H1 (cell line): ENCODE measurements around the gene SLAIN2. TPM values are rescaled to one million over a fixed set of nuclear protein-coding genes. Genes with fewer than 3 reads are reported as not detected.

Experiments used
- CTCF ChIA-PET: fragments of 300-600 bp; sonication (Branson Sonifier 250); formaldehyde crosslinking; loops from one replicate; lab custom pipeline; 2021; ENCODE audit not compliant: partially characterized antibody; lab: Charles Lee
- POLR2A ChIA-PET: fragments of 300-600 bp; sonication (Branson Sonifier 250); formaldehyde crosslinking; loops from one replicate; lab custom pipeline; 2021; ENCODE audit warnings: inconsistent platforms; ENCODE audit not compliant: partially characterized antibody; lab: Charles Lee
- DNase-seq, 2 experiments: peaks; one replicate each; pipeline versions ENCODE4 v3.0.0 to v3.0.0-alpha.2; 2010 to 2022; ENCODE audit warnings: low spot score in 2 of 2, low read depth in 1 of 2, mixed read lengths in 1 of 2
- FAIRE-seq: peaks from 2 replicates; lab custom pipeline; 2011; peaks lifted over from hg19 to GRCh38; lab: Jason Lieb, UNC
- H2AFZ ChIP-seq: 2 replicates; pipeline ENCODE4 v1.8.1; 2012; ENCODE audit warnings: low read length, inconsistent platforms
- H2AK5ac ChIP-seq: 2 replicates; pipeline ENCODE4 v1.6.1; 2013; ENCODE audit warnings: low read depth, low read length
- H2BK120ac ChIP-seq: replicated peaks from 2 replicates; pipeline ENCODE3; 2013; ENCODE audit warnings: low read depth, low read length, inconsistent platforms
- H2BK12ac ChIP-seq: 2 replicates; pipeline ENCODE4 v1.6.1; 2013; ENCODE audit warnings: low read depth, low read length
- H2BK15ac ChIP-seq: 2 replicates; pipeline ENCODE4 v1.6.1; 2013; ENCODE audit warnings: low read length
- H2BK20ac ChIP-seq: 2 replicates; pipeline ENCODE4 v1.6.1; 2013; ENCODE audit warnings: low read length
- H2BK5ac ChIP-seq: 2 replicates; pipeline ENCODE4 v1.6.1; 2013; ENCODE audit warnings: low read depth, low read length
- H3K14ac ChIP-seq: 2 replicates; pipeline ENCODE4 v1.6.1; 2013; ENCODE audit warnings: inconsistent platforms; ENCODE audit not compliant: insufficient read length
- H3K18ac ChIP-seq: 2 replicates; pipeline ENCODE4 v1.6.1; 2013; ENCODE audit warnings: low read length; ENCODE audit errors: extremely low read depth
- H3K23ac ChIP-seq: 2 replicates; pipeline ENCODE4 v1.6.1; 2013; ENCODE audit warnings: inconsistent platforms; ENCODE audit not compliant: insufficient read length
- H3K23me2 ChIP-seq: 2 replicates; pipeline ENCODE4 v1.6.1; 2013; ENCODE audit warnings: low read depth, low read length
- H3K27ac ChIP-seq: 2 replicates; pipeline ENCODE4 v1.6.1; 2011; ENCODE audit warnings: low read depth, low read length, inconsistent platforms
- H3K27me3 ChIP-seq, 4 experiments: replicated peaks in 1 of 4; 1 replicate in 1 of 4; 2 replicates in 3 of 4; pipeline versions ENCODE4 v1.6.1 to v1.8.1; 2011 to 2013; ENCODE audit warnings: low read length in 3 of 4, mild to moderate bottlenecking in 3 of 4, inconsistent platforms in 2 of 4, mixed read lengths in 2 of 4, moderate library complexity in 1 of 4; ENCODE audit not compliant: control insufficient read depth in 3 of 4, insufficient read depth in 3 of 4; ENCODE audit errors: extremely low read depth in 1 of 4
- H3K36me3 ChIP-seq, 4 experiments: 2 replicates each; pipeline versions ENCODE4 v1.6.1 to v1.8.1; 2011 to 2013; ENCODE audit warnings: mild to moderate bottlenecking in 4 of 4, low read length in 3 of 4, moderate library complexity in 2 of 4, control low read depth in 1 of 4, inconsistent platforms in 1 of 4; ENCODE audit not compliant: insufficient read depth in 4 of 4, control insufficient read depth in 2 of 4
- H3K4ac ChIP-seq: replicated peaks from 2 replicates; pipeline ENCODE3; 2013; ENCODE audit warnings: low read length, low read depth, mixed read lengths, inconsistent platforms; ENCODE audit not compliant: insufficient read length
- H3K4me1 ChIP-seq, 4 experiments: replicated peaks in 1 of 4; 1 replicate in 1 of 4; 2 replicates in 3 of 4; pipeline versions ENCODE4 v1.6.1 to v1.8.1; 2011 to 2013; ENCODE audit warnings: low read length in 3 of 4, inconsistent platforms in 2 of 4, mixed read lengths in 1 of 4; ENCODE audit not compliant: insufficient read depth in 4 of 4, control insufficient read depth in 3 of 4
- H3K4me2 ChIP-seq, 2 experiments: 2 replicates each; pipeline versions ENCODE4 v1.6.1 to v1.8.1; 2011 to 2013; ENCODE audit warnings: low read depth in 2 of 2, low read length in 2 of 2, control low read depth in 1 of 2, inconsistent platforms in 1 of 2, mild to moderate bottlenecking in 1 of 2; ENCODE audit not compliant: insufficient read depth in 1 of 2
- H3K4me3 ChIP-seq, 4 experiments: fragments of 200-600, 300-600 bp in 1 of 4; sonication (generic), shearing (Covaris generic), sonication (Bioruptor Twin) in 1 of 4; 2 replicates each; pipeline versions ENCODE4 v1.5.1 to v1.8.1; 2011 to 2016; ENCODE audit warnings: low read length in 4 of 4, low read depth in 3 of 4, control low read depth in 2 of 4, inconsistent platforms in 2 of 4, mild to moderate bottlenecking in 2 of 4, mixed read lengths in 1 of 4, moderate library complexity in 1 of 4; ENCODE audit not compliant: insufficient read depth in 2 of 4; ENCODE audit errors: extremely low read depth in 1 of 4
- H3K56ac ChIP-seq: replicated peaks from 2 replicates; pipeline ENCODE3; 2013; ENCODE audit warnings: low read depth, mild to moderate bottlenecking, mixed read lengths, low read length, inconsistent platforms; ENCODE audit not compliant: insufficient read length
- H3K79me1 ChIP-seq: 2 replicates; pipeline ENCODE4 v1.6.1; 2013; ENCODE audit warnings: low read depth, low read length, control low read depth
- H3K79me2 ChIP-seq, 2 experiments: 2 replicates each; pipeline versions ENCODE4 v1.6.1 to v1.8.1; 2012 to 2013; ENCODE audit warnings: low read length in 2 of 2, mild to moderate bottlenecking in 2 of 2, inconsistent platforms in 1 of 2; ENCODE audit not compliant: insufficient read depth in 2 of 2, control insufficient read depth in 1 of 2
- H3K9ac ChIP-seq, 4 experiments: replicated peaks in 1 of 4; 1 replicate in 1 of 4; 2 replicates in 3 of 4; pipeline versions ENCODE4 v1.6.1 to v1.8.1; 2011 to 2013; ENCODE audit warnings: low read depth in 3 of 4, low read length in 3 of 4, control low read depth in 2 of 4, mild to moderate bottlenecking in 2 of 4, moderate library complexity in 2 of 4, inconsistent platforms in 1 of 4; ENCODE audit errors: extremely low read depth in 1 of 4
- H3K9me3 ChIP-seq, 2 experiments: 2 replicates each; pipeline versions ENCODE4 v1.6.1 to v1.8.1; 2012 to 2013; ENCODE audit warnings: mild to moderate bottlenecking in 2 of 2, moderate library complexity in 2 of 2, control low read depth in 1 of 2, inconsistent platforms in 1 of 2, low read depth in 1 of 2, low read length in 1 of 2, mixed read lengths in 1 of 2; ENCODE audit not compliant: insufficient read depth in 2 of 2
- H4K20me1 ChIP-seq, 2 experiments: replicated peaks in 1 of 2; 2 replicates each; pipeline versions ENCODE3 to v1.8.1; 2011 to 2013; ENCODE audit warnings: inconsistent platforms in 2 of 2, low read length in 2 of 2, mild to moderate bottlenecking in 1 of 2; ENCODE audit not compliant: insufficient read depth in 2 of 2, control insufficient read depth in 1 of 2
- H4K5ac ChIP-seq: 2 replicates; pipeline ENCODE4 v1.6.1; 2013; ENCODE audit warnings: low read length, low read depth, mixed read lengths, inconsistent platforms; ENCODE audit not compliant: insufficient read length
- H4K8ac ChIP-seq: 2 replicates; pipeline ENCODE4 v1.8.0; 2013; ENCODE audit warnings: mild to moderate bottlenecking, moderate library complexity, low read length, inconsistent platforms; ENCODE audit not compliant: insufficient read depth; ENCODE audit errors: extremely low read depth
- H4K91ac ChIP-seq: replicated peaks from 2 replicates; pipeline ENCODE3; 2013; ENCODE audit warnings: low read length, mixed read lengths, inconsistent platforms; ENCODE audit not compliant: insufficient read length
- ASH2L ChIP-seq: fragments of 200-600, 300-600 bp; sonication (generic); IDR thresholded peaks from one replicate; pipeline ENCODE4 v1.7.1; 2017; ENCODE audit warnings: low read length
- SP2 ChIP-seq: IDR thresholded peaks from 2 replicates; pipeline ENCODE4 v1.6.1; 2012; ENCODE audit warnings: mild to moderate bottlenecking, low read length, inconsistent platforms
- WGBS, 2 experiments: shearing (Covaris generic) in 1 of 2; methylation state at CpG; one replicate each; pipeline versions ENCODE4 v1.1.6 to v1.1.7; 2013 to 2015; ENCODE audit warnings: low lambda C conversion rate in 2 of 2, mixed read lengths in 2 of 2, inconsistent platforms in 1 of 2, low coverage in 1 of 2, missing lambda C conversion rate in 1 of 2; ENCODE audit not compliant: insufficient replicate concordance in 2 of 2, insufficient coverage in 1 of 2, insufficient read length in 1 of 2; ENCODE audit errors: extremely low coverage in 1 of 2, missing lambda C conversion rate in 1 of 2; 5-methylcytosine and 5-hydroxymethylcytosine counted together
- polyA plus RNA-seq, 7 experiments: library from polyadenylated mRNA; depleted of rRNA in 3 of 7; stranded (reverse) in 5 of 7; unstranded in 2 of 7; fragments of >200 nt in 5 of 7; fragments of 200-250 nt in 2 of 7; gene quantifications; 1 replicate in 5 of 7; 2 replicates in 1 of 7; 4 replicates in 1 of 7; pipeline versions ENCODE4 v1.2.1 to v1.2.3, GENCODE V29; 2011 to 2013; ENCODE audit warnings: missing spikeins in 2 of 7, mixed read lengths in 2 of 7
- total RNA-seq: library from RNA; stranded (reverse); fragmentation: NEBNext Ultra II Directional; extraction: Animal tissue kit (Norgen Biotek cat#: 25700); gene quantifications from 2 replicates; pipeline ENCODE4 v1.2.1, GENCODE V29; 2021

SLAIN2 gene
- total and polyA plus RNA-seq, 2 of the 8 experiments (the other 6 are each of a cell fraction or from before 2014, with no cell fraction given): 8.2 to 40.0 TPM

DNA sequence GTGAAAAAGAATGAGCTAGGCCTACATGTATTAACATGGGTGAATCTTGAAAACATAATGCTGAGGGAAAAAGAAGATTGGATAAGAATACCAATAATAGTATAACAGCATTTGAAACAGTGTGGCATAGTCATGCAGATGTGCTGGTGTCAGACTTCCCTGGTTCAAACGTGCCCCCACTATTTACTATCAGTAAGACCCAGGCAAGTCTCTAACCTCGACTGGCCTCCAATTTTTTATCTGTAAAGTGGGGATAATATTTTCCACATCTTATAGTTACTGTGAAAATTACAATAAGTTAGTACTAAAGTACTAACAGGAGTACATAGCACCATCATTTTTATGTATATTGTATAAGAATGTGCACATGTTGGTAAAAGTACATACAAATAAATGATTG lies 17.0 kb upstream of the SLAIN2 start:
- Histone ChIP-seq H3K18ac (no peak overlapping the region), H4K20me1 (no peaks in the 10 kb centered on the region), H2BK5ac (no peak overlapping the region), H3K4ac (no peak overlapping the region), H3K23me2 (no peaks in the 10 kb centered on the region), H3K27ac (no peak overlapping the region), H2BK120ac (no peak overlapping the region), H4K91ac (no peak overlapping the region), H3K4me2 (no peak overlapping the region), H4K5ac (no peak overlapping the region), H2BK12ac (no peak overlapping the region), H3K23ac (no peak overlapping the region), H3K79me2 (no peaks in the 10 kb centered on the region), H4K8ac (no peak overlapping the region), H3K56ac (no peak overlapping the region), H2BK15ac (no peak overlapping the region), H3K36me3 (no peaks in the 10 kb centered on the region; a peak in 1 of 8 replicates), H3K14ac (no peak overlapping the region), H2AK5ac (no peak overlapping the region), H3K27me3 (no peaks in the 10 kb centered on the region), H2BK20ac (no peak overlapping the region), H3K9ac (no peak overlapping the region), H3K79me1 (no peaks in the 10 kb centered on the region), H3K9me3 (no peaks in the 10 kb centered on the region), H3K4me3 (no peak overlapping the region), H2AFZ (no peak overlapping the region), H3K4me1 (no peaks in the 10 kb centered on the region)
- WGBS, 2 experiments: 59% methylated on average over 2 of the region's 2 CpGs; no CpG with 5 or more reads in 1 of the 2 experiments
- DNase-seq: no peak
- no peak for FAIRE-seq
- POLR2A ChIA-PET: no interaction called here
- CTCF ChIA-PET: no interaction called here
- TF ChIP-seq ASH2L (no peak), SP2 (no peak)
